Activated CD4-positive, alpha-beta T cell treated with anti-CD3 and anti-CD28 coated beads for 24 hours (primary cell): ENCODE data around the gene WSB2.

Source experiments
- DNase-seq, 2 donors: peaks; one replicate each; pipeline ENCODE4 v3.0.0-alpha.2; 2020; ENCODE audit warnings: low read depth in 2 of 2

The WSB2 gene

GRCh38 chr12:118061873-118062843, 1.2 kb upstream of the WSB2 start:
- DNase-seq: no peak

- no peak for DNase-seq
Observed at GRCh38 chr12:118060301-118061010, 523 bp downstream of the WSB2 start.

- DNase-seq: no peak
Observed at GRCh38 chr12:118059341-118060191, 1.4 kb downstream of the WSB2 start.

GRCh38 chr12:118058881-118059280, 2.1 kb downstream of the WSB2 start:
- DNase-seq: no peak

GRCh38 chr12:118058227-118058626, 2.8 kb downstream of the WSB2 start:
- DNase-seq: no peak

- no peak for DNase-seq
Observed at GRCh38 chr12:118055865-118056773, 4.9 kb downstream of the WSB2 start.

- DNase-seq: peak; percentile 63 to 65
Observed at GRCh38 chr12:118055144-118055557, 5.8 kb downstream of the WSB2 start.

- DNase-seq: no peak
Observed at GRCh38 chr12:118053071-118053985, 7.7 kb downstream of the WSB2 start.

- no peak for DNase-seq
Observed at GRCh38 chr12:118052324-118053070, 8.5 kb downstream of the WSB2 start.

- DNase-seq: no peak
Observed at GRCh38 chr12:118050972-118051910, 9.7 kb downstream of the WSB2 start.

GRCh38 chr12:118046430-118046829, 14.5 kb downstream of the WSB2 start:
- no peak for DNase-seq

GRCh38 chr12:118044577-118044976, 16.4 kb downstream of the WSB2 start:
- no peak for DNase-seq

GRCh38 chr12:118044075-118044474, 16.9 kb downstream of the WSB2 start:
- DNase-seq: no peak

- no peak for DNase-seq
Observed at GRCh38 chr12:118042091-118042490, 18.9 kb downstream of the WSB2 start.

- DNase-seq: no peak
Observed at GRCh38 chr12:118038137-118038536, 22.8 kb downstream of the WSB2 start.

- DNase-seq: no peak
Observed at GRCh38 chr12:118036672-118037411, 24.1 kb downstream of the WSB2 start.
